GM23338 (cell line): Measurements from ENCODE around the gene TCEAL6. TPM values are rescaled to one million over a fixed set of nuclear protein-coding genes. Genes with fewer than 3 reads are reported as not detected.
"Not testable (repeated sequence)": the region's sequence is repeated elsewhere in the genome, so short reads cannot be mapped to it uniquely, and the experiment has no call there.

Experiments used
- ATAC-seq: fragments of 200-7000 bp; cut with Tn5 transposase; 3 replicates; pipeline ENCODE4 v1.9.1; 2020
- DNase-seq: peaks from one replicate; pipeline ENCODE4 v3.0.0-alpha.2; 2015; ENCODE audit warnings: low spot score
- H2AFZ ChIP-seq: fragments of 200-600 bp; sonication (generic); 2 replicates; pipeline ENCODE4 v1.8.0; 2016; ENCODE audit warnings: antibody characterized with exemption, mild to moderate bottlenecking, moderate library complexity
- H3F3A ChIP-seq: fragments of 200-600 bp; sonication (generic); replicated peaks from 2 replicates; pipeline ENCODE4 v1.8.0; 2017; ENCODE audit warnings: antibody characterized with exemption, mixed run types, low read depth
- H3K27ac ChIP-seq: fragments of 200-600 bp; sonication (generic); 2 replicates; pipeline ENCODE4 v1.6.1; 2016; ENCODE audit warnings: low read depth
- H3K27me3 ChIP-seq: fragments of 200-600 bp; sonication (generic); 2 replicates; pipeline ENCODE4 v1.8.0; 2016; ENCODE audit warnings: mild to moderate bottlenecking, mixed run types, moderate library complexity; ENCODE audit not compliant: insufficient read depth
- H3K36me3 ChIP-seq: fragments of 200-600 bp; sonication (generic); 2 replicates; pipeline ENCODE4 v1.8.0; 2016; ENCODE audit warnings: mild to moderate bottlenecking; ENCODE audit not compliant: insufficient read depth
- H3K4me1 ChIP-seq: fragments of 200-600 bp; sonication (generic); 2 replicates; pipeline ENCODE4 v1.8.0; 2016; ENCODE audit warnings: mild to moderate bottlenecking, moderate library complexity; ENCODE audit not compliant: insufficient read depth
- H3K4me2 ChIP-seq: fragments of 200-600 bp; sonication (generic); 2 replicates; pipeline ENCODE4 v1.7.1; 2017; ENCODE audit warnings: mixed run types
- H3K4me3 ChIP-seq: fragments of 200-600 bp; sonication (generic); 2 replicates; pipeline ENCODE4 v1.6.1; 2016; ENCODE audit warnings: mixed run types
- H3K79me2 ChIP-seq: fragments of 200-600 bp; sonication (generic); replicated peaks from 2 replicates; pipeline ENCODE4 v1.8.0; 2017; ENCODE audit warnings: mild to moderate bottlenecking; ENCODE audit not compliant: insufficient read depth
- H3K9me2 ChIP-seq: fragments of 200-600 bp; sonication (generic); 2 replicates; pipeline ENCODE4 v1.8.0; 2017; ENCODE audit not compliant: insufficient read depth
- H4K20me1 ChIP-seq: fragments of 200-600 bp; sonication (generic); replicated peaks from 2 replicates; pipeline ENCODE4 v1.8.0; 2017; ENCODE audit warnings: mild to moderate bottlenecking; ENCODE audit not compliant: insufficient read depth
- H3K27ac Mint-ChIP-seq: 2 replicates; pipeline ENCODE4 v1.8.0; 2020; ENCODE audit warnings: inconsistent platforms, mild to moderate bottlenecking, moderate library complexity, mixed read lengths
- H3K27me3 Mint-ChIP-seq: 3 replicates; pipeline ENCODE4 v1.8.0; 2022; ENCODE audit warnings: low read depth, mild to moderate bottlenecking, moderate library complexity, mixed read lengths, inconsistent platforms; ENCODE audit not compliant: insufficient read depth, poor library complexity
- H3K36me3 Mint-ChIP-seq: 3 replicates; pipeline ENCODE4 v1.8.0; 2021; ENCODE audit warnings: low read depth, mild to moderate bottlenecking, inconsistent platforms, moderate library complexity, mixed read lengths
- H3K4me1 Mint-ChIP-seq: 3 replicates; pipeline ENCODE4 v1.8.0; 2020; ENCODE audit warnings: mild to moderate bottlenecking, inconsistent platforms, mixed read lengths
- H3K4me3 Mint-ChIP-seq: 3 replicates; pipeline ENCODE4 v1.8.0; 2021; ENCODE audit warnings: moderate library complexity, mild to moderate bottlenecking, inconsistent platforms, mixed read lengths
- H3K9me3 Mint-ChIP-seq: 3 replicates; pipeline ENCODE4 v1.8.0; 2020; ENCODE audit warnings: moderate library complexity, mild to moderate bottlenecking, inconsistent platforms, mixed read lengths
- ETS1 ChIP-seq: IDR thresholded peaks from 2 replicates; pipeline ENCODE4 v1.6.1; 2016; ENCODE audit warnings: antibody characterized with exemption
- polyA plus RNA-seq: library from polyadenylated mRNA; unstranded; fragments of >200 nt; fragmentation: Nextera tagmentation; extraction: Ambion mirVana; gene quantifications from 2 replicates; pipeline ENCODE4 v1.2.1, GENCODE V29; 2016
- total RNA-seq: library from RNA; depleted of rRNA; stranded (reverse); fragments of >200 nt; shearing (Covaris generic); gene quantifications from 2 replicates; pipeline ENCODE4 v1.2.3, GENCODE V29; 2014
- TF ChIP-seq, protein P1 (sequence below), 2 experiments: fragments of 200-600 bp in 1 of 2; sonication (generic) in 1 of 2; conservative IDR thresholded peaks; 2 replicates each; pipeline versions ENCODE4 v1.5.1 to v1.6.1; 2016 to 2017; ENCODE audit warnings: antibody characterized with exemption in 2 of 2, low read depth in 2 of 2, mild to moderate bottlenecking in 2 of 2, moderate library complexity in 1 of 2

The TCEAL6 gene
- total and polyA plus RNA-seq, 2 experiments from 2014 or later, result 0.24 to 1.2 TPM

- peaks cover 5% of the 10 kb centered on the region; the same call in 2 of the 3 replicates for H3K36me3 Mint-ChIP-seq
- Histone ChIP-seq H3K27me3 (peaks cover 4% of the 10 kb centered on the region), H4K20me1 (no peaks in the 10 kb centered on the region), H3F3A (no peaks in the 10 kb centered on the region), H3K79me2 (no peaks in the 10 kb centered on the region), H3K4me3 (peak overlapping the region; percentile 69), H2AFZ (no peak overlapping the region), H3K36me3 (no peaks in the 10 kb centered on the region), H3K4me2 (peak overlapping the region; percentile 83), H3K4me1 (peaks cover 4% of the 10 kb centered on the region), H3K9me2 (no peaks in the 10 kb centered on the region), H3K27ac (no peak overlapping the region)
- DNase-seq, result peak; percentile 64
- H3K9me3 Mint-ChIP-seq, result no peaks in the 10 kb centered on the region
- H3K27me3 Mint-ChIP-seq, result peaks cover 1% of the 10 kb centered on the region
- ATAC-seq, result peak; percentile 52
- H3K4me1 Mint-ChIP-seq, result no peaks in the 10 kb centered on the region
- H3K27ac Mint-ChIP-seq, result no peak overlapping the region
- peak overlapping the region; percentile 99 for H3K4me3 Mint-ChIP-seq
- no peak for TF ChIP-seq ETS1
- TF ChIP-seq, protein P1, sequence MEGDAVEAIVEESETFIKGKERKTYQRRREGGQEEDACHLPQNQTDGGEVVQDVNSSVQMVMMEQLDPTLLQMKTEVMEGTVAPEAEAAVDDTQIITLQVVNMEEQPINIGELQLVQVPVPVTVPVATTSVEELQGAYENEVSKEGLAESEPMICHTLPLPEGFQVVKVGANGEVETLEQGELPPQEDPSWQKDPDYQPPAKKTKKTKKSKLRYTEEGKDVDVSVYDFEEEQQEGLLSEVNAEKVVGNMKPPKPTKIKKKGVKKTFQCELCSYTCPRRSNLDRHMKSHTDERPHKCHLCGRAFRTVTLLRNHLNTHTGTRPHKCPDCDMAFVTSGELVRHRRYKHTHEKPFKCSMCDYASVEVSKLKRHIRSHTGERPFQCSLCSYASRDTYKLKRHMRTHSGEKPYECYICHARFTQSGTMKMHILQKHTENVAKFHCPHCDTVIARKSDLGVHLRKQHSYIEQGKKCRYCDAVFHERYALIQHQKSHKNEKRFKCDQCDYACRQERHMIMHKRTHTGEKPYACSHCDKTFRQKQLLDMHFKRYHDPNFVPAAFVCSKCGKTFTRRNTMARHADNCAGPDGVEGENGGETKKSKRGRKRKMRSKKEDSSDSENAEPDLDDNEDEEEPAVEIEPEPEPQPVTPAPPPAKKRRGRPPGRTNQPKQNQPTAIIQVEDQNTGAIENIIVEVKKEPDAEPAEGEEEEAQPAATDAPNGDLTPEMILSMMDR (conservative IDR thresholded peaks at IDR 0.05; ENCODE audit: low read depth in 2 of 2), result peak; percentile 59
Measured at GRCh38 chrX:102154218-102154860, 12.1 kb upstream of the TCEAL6 start.

DNA sequence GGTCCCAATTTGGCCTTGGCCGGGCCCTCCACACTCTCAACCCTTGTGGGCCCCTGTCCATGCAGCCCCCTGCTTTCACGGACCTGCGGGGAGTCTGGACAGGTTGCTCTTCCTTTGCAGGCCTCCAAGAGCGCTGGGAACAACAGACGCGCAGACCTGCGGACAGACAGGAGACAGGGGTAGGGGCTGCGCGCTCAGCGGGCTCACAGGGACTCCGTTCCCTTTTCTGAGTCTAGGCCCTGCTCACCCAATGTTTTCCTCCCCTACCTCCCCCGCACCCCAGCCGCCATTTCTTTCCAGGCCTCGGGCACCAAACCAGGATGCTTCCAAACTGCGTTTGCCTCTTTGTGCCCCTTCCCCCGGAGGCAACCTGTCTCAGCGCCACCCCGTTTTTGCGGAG lies 650 bp downstream of the TCEAL6 start:
- ATAC-seq, result peak; percentile 29; the same call in 2 of the 3 replicates
- H3K9me3 Mint-ChIP-seq, H2AFZ ChIP-seq, H3K79me2 ChIP-seq, H3K9me2 ChIP-seq, H3K36me3 Mint-ChIP-seq, H3K4me1 ChIP-seq, H3F3A ChIP-seq, H3K27me3 Mint-ChIP-seq, H3K4me1 Mint-ChIP-seq, H3K36me3 ChIP-seq, H3K27ac Mint-ChIP-seq, H3K27ac ChIP-seq, H3K4me3 Mint-ChIP-seq, H4K20me1 ChIP-seq: not testable (repeated sequence)
- Histone ChIP-seq H3K27me3 (peaks cover 45% of the 10 kb centered on the region), H3K4me3 (peak overlapping the region; percentile 52), H3K4me2 (peak overlapping the region; percentile 71)
- DNase-seq, result peak; percentile 1

GRCh38 chrX:102140876-102141275 lies 1.4 kb downstream of the TCEAL6 start:
- not testable (repeated sequence) for ATAC-seq, H3K27ac Mint-ChIP-seq, H3K9me3 Mint-ChIP-seq, H3F3A ChIP-seq, H3K79me2 ChIP-seq, H2AFZ ChIP-seq, H3K4me2 ChIP-seq, H3K36me3 Mint-ChIP-seq, H3K4me1 Mint-ChIP-seq, H3K36me3 ChIP-seq, H3K27me3 Mint-ChIP-seq, H3K27ac ChIP-seq, H4K20me1 ChIP-seq, H3K4me3 ChIP-seq, H3K4me3 Mint-ChIP-seq, DNase-seq, H3K9me2 ChIP-seq, H3K4me1 ChIP-seq
- H3K27me3 ChIP-seq, result peaks cover 45% of the 10 kb centered on the region
